WTC11 (cell line): ENCODE data around the gene UBA3. TPM values are rescaled to one million over a fixed set of nuclear protein-coding genes. Genes with fewer than 3 reads are reported as not detected.

Source experiments
- ATAC-seq: fragments of 200-7000 bp; cut with Tn5 transposase; 2 replicates; pipeline ENCODE4 v1.10.0; 2021; ENCODE audit warnings: mild to moderate bottlenecking, moderate library complexity
- CTCF ChIA-PET: fragments of 300-600 bp; sonication (Branson Sonifier 250); formaldehyde crosslinking; loops from one replicate; lab custom pipeline; 2021; ENCODE audit warnings: antibody characterized with exemption; lab: Charles Lee
- POLR2A ChIA-PET: fragments of 350-600 bp; sonication (Branson Sonifier 250); formaldehyde crosslinking; loops from one replicate; lab custom pipeline; 2021; ENCODE audit warnings: antibody characterized with exemption; lab: Charles Lee
- DNase-seq: peaks from one replicate; pipeline ENCODE4 v3.0.0; 2021; ENCODE audit warnings: low spot score
- H3K27ac Mint-ChIP-seq: 2 replicates; pipeline ENCODE4 v1.8.0; 2021; ENCODE audit warnings: mixed read lengths
- H3K27me3 Mint-ChIP-seq: 2 replicates; pipeline ENCODE4 v1.8.0; 2021; ENCODE audit warnings: low read depth, mild to moderate bottlenecking, moderate library complexity, mixed read lengths
- H3K36me3 Mint-ChIP-seq: 2 replicates; pipeline ENCODE4 v1.8.0; 2021; ENCODE audit warnings: mixed read lengths
- H3K4me1 Mint-ChIP-seq: 2 replicates; pipeline ENCODE4 v1.8.0; 2022; ENCODE audit warnings: mixed read lengths
- H3K4me3 Mint-ChIP-seq: 2 replicates; pipeline ENCODE4 v1.8.0; 2021; ENCODE audit warnings: mild to moderate bottlenecking, moderate library complexity, mixed read lengths
- H3K9me3 Mint-ChIP-seq: 2 replicates; pipeline ENCODE4 v1.8.0; 2021; ENCODE audit warnings: mixed read lengths
- ATF1 ChIP-seq: sonication (generic); formaldehyde crosslinking; IDR thresholded peaks from 2 replicates; pipeline ENCODE4 v1.8.1; 2023; ENCODE audit warnings: mild to moderate bottlenecking, moderate library complexity, missing genetic modification reagents
- CBFB ChIP-seq: sonication (generic); formaldehyde crosslinking; IDR thresholded peaks from 2 replicates; pipeline ENCODE4 v1.8.1; 2022; ENCODE audit warnings: mild to moderate bottlenecking, low read depth, missing genetic modification reagents
- EMX1 ChIP-seq: fragments of 250-450 bp; sonication (Bioruptor Pico); IDR thresholded peaks from 2 replicates; pipeline ENCODE4 v1.8.0; 2021; ENCODE audit warnings: mild to moderate bottlenecking
- ESRRA ChIP-seq: sonication (generic); formaldehyde crosslinking; IDR thresholded peaks from 2 replicates; pipeline ENCODE4 v1.8.1; 2022; ENCODE audit warnings: mild to moderate bottlenecking, missing genetic modification reagents, borderline replicate concordance
- ETV6 ChIP-seq: sonication (generic); formaldehyde crosslinking; IDR thresholded peaks from 2 replicates; pipeline ENCODE4 v1.8.1; 2022; ENCODE audit warnings: mild to moderate bottlenecking, missing genetic modification reagents
- HMGA2 ChIP-seq: fragments of 250-450 bp; sonication (Bioruptor Pico); IDR thresholded peaks from 2 replicates; pipeline ENCODE4 v1.4.0; 2021; ENCODE audit warnings: mild to moderate bottlenecking, moderate library complexity
- IRF2 ChIP-seq: sonication (generic); formaldehyde crosslinking; IDR thresholded peaks from 2 replicates; pipeline ENCODE4 v1.8.0; 2022; ENCODE audit warnings: low read depth, missing genetic modification reagents, borderline replicate concordance
- JUN ChIP-seq: sonication (generic); formaldehyde crosslinking; IDR thresholded peaks from 2 replicates; pipeline ENCODE4 v1.8.0; 2023; ENCODE audit warnings: mild to moderate bottlenecking, missing genetic modification reagents
- MYBL2 ChIP-seq: sonication (generic); formaldehyde crosslinking; IDR thresholded peaks from 2 replicates; pipeline ENCODE4 v1.8.1; 2023; ENCODE audit warnings: mild to moderate bottlenecking, moderate library complexity, missing genetic modification reagents
- NFATC4 ChIP-seq: fragments of 250-450 bp; sonication (Bioruptor Pico); IDR thresholded peaks from 2 replicates; pipeline ENCODE4 v1.9.0; 2021; ENCODE audit warnings: mild to moderate bottlenecking
- RELA ChIP-seq: sonication (generic); formaldehyde crosslinking; IDR thresholded peaks from 2 replicates; pipeline ENCODE4 v1.8.1; 2022; ENCODE audit warnings: missing genetic modification reagents, mild to moderate bottlenecking, borderline replicate concordance
- SOX15 ChIP-seq: fragments of 250-450 bp; sonication (Bioruptor Pico); IDR thresholded peaks from 2 replicates; pipeline ENCODE4 v1.9.0; 2021; ENCODE audit warnings: mild to moderate bottlenecking
- TP53 ChIP-seq: sonication (generic); formaldehyde crosslinking; IDR thresholded peaks from 2 replicates; pipeline ENCODE4 v1.8.1; 2023; ENCODE audit warnings: mild to moderate bottlenecking, missing genetic modification reagents
- ZNF121 ChIP-seq: sonication (generic); formaldehyde crosslinking; IDR thresholded peaks from 2 replicates; pipeline ENCODE4 v1.8.0; 2023; ENCODE audit warnings: missing genetic modification reagents
- ZNF317 ChIP-seq: sonication (generic); formaldehyde crosslinking; IDR thresholded peaks from 2 replicates; pipeline ENCODE4 v1.8.1; 2023; ENCODE audit warnings: low read depth, mild to moderate bottlenecking, moderate library complexity, missing genetic modification reagents, borderline replicate concordance
- total RNA-seq: library from RNA; stranded (reverse); gene quantifications from 3 replicates; pipeline ENCODE4 v1.2.3, GENCODE V29; 2021
- TF ChIP-seq, protein P1 (sequence below): sonication (generic); formaldehyde crosslinking; IDR thresholded peaks from 2 replicates; pipeline ENCODE4 v1.8.1; 2023; ENCODE audit warnings: mild to moderate bottlenecking, missing genetic modification reagents, moderate library complexity
- TF ChIP-seq, protein P2 (sequence below): fragments of 250-450 bp; sonication (Bioruptor Pico); IDR thresholded peaks from 2 replicates; pipeline ENCODE4 v1.9.0; 2021; ENCODE audit warnings: mild to moderate bottlenecking
- TF ChIP-seq, protein P3 (sequence below): sonication (generic); formaldehyde crosslinking; conservative IDR thresholded peaks from 2 replicates; pipeline ENCODE4 v1.8.1; 2022; ENCODE audit warnings: mild to moderate bottlenecking, missing genetic modification reagents
- TF ChIP-seq, protein P4 (sequence below): sonication (generic); formaldehyde crosslinking; IDR thresholded peaks from 2 replicates; pipeline ENCODE4 v1.8.1; 2023; ENCODE audit warnings: mild to moderate bottlenecking, missing genetic modification reagents
- TF ChIP-seq, protein P5 (sequence below): fragments of 200-600 bp; IDR thresholded peaks from 2 replicates; pipeline ENCODE4 v1.8.0; 2022; ENCODE audit warnings: antibody characterized with exemption
- TF ChIP-seq, protein P6 (sequence below): sonication (generic); formaldehyde crosslinking; IDR thresholded peaks from 2 replicates; pipeline ENCODE4 v1.8.1; 2022; ENCODE audit warnings: low read depth, mild to moderate bottlenecking, moderate library complexity, missing genetic modification reagents, borderline replicate concordance

Gene UBA3
- total RNA-seq, 1 experiment from 2014 or later: 75.0 TPM

DNA sequence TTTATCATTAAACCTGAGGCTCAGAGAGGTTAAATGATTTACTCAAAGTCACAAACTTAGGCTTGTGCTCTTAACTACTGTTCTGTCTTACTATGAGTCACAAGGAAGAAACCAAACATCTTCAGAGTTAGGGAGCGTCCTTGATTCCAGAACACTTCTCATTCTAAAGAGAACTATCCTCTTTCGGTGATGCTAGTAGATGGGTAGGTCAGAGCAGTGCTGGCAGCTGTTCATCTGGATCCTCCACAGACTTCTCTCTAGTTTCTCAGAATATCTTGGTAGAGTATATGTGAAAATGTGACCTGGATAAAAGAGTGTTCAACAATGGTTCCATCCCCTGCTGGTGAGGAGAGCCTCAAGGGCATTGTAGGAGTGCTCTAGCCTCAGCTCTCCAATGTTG is 7.9 kb upstream of the UBA3 start:
- Mint-ChIP-seq H3K9me3 (no peaks in the 10 kb centered on the region), H3K27me3 (no peaks in the 10 kb centered on the region), H3K4me3 (no peak overlapping the region), H3K27ac (no peak overlapping the region; the same call in 1 of the 2 replicates), H3K36me3 (no peaks in the 10 kb centered on the region), H3K4me1 (peaks cover 54% of the 10 kb centered on the region)
- POLR2A ChIA-PET: no interaction called here
- no peak for ATAC-seq
- DNase-seq: no peak
- CTCF ChIA-PET: no interaction called here
- TF ChIP-seq HMGA2 (CRISPR knock-in tag) (no peak), SOX15 (no peak), TP53 (CRISPR knock-in tag) (no peak), ESRRA (no peak), EMX1 (CRISPR knock-in tag) (no peak), ZNF317 (CRISPR knock-in tag) (no peak), JUN (CRISPR knock-in tag) (no peak), ATF1 (no peak), NFATC4 (no peak), IRF2 (no peak), ETV6 (CRISPR knock-in tag) (no peak), MYBL2 (no peak)
- TF ChIP-seq, protein P1, sequence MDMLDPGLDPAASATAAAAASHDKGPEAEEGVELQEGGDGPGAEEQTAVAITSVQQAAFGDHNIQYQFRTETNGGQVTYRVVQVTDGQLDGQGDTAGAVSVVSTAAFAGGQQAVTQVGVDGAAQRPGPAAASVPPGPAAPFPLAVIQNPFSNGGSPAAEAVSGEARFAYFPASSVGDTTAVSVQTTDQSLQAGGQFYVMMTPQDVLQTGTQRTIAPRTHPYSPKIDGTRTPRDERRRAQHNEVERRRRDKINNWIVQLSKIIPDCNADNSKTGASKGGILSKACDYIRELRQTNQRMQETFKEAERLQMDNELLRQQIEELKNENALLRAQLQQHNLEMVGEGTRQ (CRISPR knock-in tag): no peak
- TF ChIP-seq, protein P2, sequence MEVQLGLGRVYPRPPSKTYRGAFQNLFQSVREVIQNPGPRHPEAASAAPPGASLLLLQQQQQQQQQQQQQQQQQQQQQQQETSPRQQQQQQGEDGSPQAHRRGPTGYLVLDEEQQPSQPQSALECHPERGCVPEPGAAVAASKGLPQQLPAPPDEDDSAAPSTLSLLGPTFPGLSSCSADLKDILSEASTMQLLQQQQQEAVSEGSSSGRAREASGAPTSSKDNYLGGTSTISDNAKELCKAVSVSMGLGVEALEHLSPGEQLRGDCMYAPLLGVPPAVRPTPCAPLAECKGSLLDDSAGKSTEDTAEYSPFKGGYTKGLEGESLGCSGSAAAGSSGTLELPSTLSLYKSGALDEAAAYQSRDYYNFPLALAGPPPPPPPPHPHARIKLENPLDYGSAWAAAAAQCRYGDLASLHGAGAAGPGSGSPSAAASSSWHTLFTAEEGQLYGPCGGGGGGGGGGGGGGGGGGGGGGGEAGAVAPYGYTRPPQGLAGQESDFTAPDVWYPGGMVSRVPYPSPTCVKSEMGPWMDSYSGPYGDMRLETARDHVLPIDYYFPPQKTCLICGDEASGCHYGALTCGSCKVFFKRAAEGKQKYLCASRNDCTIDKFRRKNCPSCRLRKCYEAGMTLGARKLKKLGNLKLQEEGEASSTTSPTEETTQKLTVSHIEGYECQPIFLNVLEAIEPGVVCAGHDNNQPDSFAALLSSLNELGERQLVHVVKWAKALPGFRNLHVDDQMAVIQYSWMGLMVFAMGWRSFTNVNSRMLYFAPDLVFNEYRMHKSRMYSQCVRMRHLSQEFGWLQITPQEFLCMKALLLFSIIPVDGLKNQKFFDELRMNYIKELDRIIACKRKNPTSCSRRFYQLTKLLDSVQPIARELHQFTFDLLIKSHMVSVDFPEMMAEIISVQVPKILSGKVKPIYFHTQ (CRISPR knock-in tag): no peak
- TF ChIP-seq, protein P3, sequence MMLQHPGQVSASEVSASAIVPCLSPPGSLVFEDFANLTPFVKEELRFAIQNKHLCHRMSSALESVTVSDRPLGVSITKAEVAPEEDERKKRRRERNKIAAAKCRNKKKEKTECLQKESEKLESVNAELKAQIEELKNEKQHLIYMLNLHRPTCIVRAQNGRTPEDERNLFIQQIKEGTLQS: no peak
- TF ChIP-seq, protein P4, sequence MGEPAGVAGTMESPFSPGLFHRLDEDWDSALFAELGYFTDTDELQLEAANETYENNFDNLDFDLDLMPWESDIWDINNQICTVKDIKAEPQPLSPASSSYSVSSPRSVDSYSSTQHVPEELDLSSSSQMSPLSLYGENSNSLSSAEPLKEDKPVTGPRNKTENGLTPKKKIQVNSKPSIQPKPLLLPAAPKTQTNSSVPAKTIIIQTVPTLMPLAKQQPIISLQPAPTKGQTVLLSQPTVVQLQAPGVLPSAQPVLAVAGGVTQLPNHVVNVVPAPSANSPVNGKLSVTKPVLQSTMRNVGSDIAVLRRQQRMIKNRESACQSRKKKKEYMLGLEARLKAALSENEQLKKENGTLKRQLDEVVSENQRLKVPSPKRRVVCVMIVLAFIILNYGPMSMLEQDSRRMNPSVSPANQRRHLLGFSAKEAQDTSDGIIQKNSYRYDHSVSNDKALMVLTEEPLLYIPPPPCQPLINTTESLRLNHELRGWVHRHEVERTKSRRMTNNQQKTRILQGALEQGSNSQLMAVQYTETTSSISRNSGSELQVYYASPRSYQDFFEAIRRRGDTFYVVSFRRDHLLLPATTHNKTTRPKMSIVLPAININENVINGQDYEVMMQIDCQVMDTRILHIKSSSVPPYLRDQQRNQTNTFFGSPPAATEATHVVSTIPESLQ: no peak
- TF ChIP-seq, protein P5, sequence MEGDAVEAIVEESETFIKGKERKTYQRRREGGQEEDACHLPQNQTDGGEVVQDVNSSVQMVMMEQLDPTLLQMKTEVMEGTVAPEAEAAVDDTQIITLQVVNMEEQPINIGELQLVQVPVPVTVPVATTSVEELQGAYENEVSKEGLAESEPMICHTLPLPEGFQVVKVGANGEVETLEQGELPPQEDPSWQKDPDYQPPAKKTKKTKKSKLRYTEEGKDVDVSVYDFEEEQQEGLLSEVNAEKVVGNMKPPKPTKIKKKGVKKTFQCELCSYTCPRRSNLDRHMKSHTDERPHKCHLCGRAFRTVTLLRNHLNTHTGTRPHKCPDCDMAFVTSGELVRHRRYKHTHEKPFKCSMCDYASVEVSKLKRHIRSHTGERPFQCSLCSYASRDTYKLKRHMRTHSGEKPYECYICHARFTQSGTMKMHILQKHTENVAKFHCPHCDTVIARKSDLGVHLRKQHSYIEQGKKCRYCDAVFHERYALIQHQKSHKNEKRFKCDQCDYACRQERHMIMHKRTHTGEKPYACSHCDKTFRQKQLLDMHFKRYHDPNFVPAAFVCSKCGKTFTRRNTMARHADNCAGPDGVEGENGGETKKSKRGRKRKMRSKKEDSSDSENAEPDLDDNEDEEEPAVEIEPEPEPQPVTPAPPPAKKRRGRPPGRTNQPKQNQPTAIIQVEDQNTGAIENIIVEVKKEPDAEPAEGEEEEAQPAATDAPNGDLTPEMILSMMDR: no peak
- TF ChIP-seq, protein P6, sequence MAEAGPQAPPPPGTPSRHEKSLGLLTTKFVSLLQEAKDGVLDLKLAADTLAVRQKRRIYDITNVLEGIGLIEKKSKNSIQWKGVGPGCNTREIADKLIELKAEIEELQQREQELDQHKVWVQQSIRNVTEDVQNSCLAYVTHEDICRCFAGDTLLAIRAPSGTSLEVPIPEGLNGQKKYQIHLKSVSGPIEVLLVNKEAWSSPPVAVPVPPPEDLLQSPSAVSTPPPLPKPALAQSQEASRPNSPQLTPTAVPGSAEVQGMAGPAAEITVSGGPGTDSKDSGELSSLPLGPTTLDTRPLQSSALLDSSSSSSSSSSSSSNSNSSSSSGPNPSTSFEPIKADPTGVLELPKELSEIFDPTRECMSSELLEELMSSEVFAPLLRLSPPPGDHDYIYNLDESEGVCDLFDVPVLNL: no peak

DNA sequence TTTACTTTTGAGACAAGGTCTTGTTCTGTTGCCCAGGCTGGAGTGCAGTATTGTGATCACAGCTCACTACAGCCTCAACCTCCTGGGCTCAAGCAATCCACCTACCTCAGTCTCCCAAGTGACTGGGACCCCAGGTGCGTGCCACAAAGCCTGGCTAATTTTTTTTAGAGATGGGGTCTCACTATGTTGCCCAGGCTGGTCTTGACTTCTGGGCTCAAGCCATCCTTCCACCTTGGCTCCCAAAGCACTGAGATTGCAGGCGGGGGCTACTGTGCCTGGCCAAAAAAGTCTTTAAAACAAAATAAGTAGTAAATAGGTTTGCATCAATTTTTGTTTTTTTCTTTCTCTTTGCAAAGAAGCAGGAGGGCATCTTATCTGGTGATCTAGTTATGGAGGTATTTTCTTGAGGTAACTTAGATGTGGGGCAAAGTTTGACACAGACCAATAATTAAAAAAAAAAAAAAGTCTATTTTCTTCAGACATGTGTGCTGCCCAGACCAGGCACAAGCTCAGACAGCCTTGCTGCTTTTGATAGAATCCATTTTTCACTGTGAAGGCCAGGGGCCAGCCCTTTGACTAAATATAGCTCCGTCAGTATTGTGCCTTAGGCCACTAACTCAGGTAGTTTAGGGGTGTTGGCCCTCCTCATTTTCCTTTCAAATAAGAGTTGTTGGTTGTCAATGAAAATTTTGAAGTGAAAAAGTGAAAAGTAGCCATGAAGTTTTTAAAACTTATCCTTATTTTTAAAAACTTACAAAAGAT is 7.0 kb upstream of the UBA3 start:
- ChIA-PET CTCF (no interaction called here), POLR2A (no interaction called here)
- ATAC-seq: no peak
- no peaks in the 10 kb centered on the region for H3K27me3 Mint-ChIP-seq
- H3K4me3 Mint-ChIP-seq: no peak overlapping the region
- TF ChIP-seq, protein P5: no peak
- TF ChIP-seq ZNF121 (CRISPR knock-in tag) (peak; percentile 70; the same call in 1 of the 2 replicates), RELA (CRISPR knock-in tag) (no peak), CBFB (no peak)
- peaks cover 53% of the 10 kb centered on the region for H3K4me1 Mint-ChIP-seq
- no peak for DNase-seq
- H3K27ac Mint-ChIP-seq: no peak overlapping the region
- no peaks in the 10 kb centered on the region for H3K36me3 Mint-ChIP-seq
- no peaks in the 10 kb centered on the region for H3K9me3 Mint-ChIP-seq
